Stimulated activated CD4-positive, alpha-beta T cell treated with anti-CD3 and anti-CD28 coated beads, TNF-alpha, amount 100 ng/mL, for 1 hour (primary cell): ENCODE data around the gene LRFN5.
"Not testable (repeated sequence)": the region's sequence is repeated elsewhere in the genome, so short reads cannot be mapped to it uniquely, and the experiment has no call there.

Source experiments
- DNase-seq, 3 donors: peaks; one replicate each; pipeline ENCODE4 v3.0.0-alpha.2; 2020; ENCODE audit warnings: low read depth in 3 of 3, low spot score in 1 of 3

The LRFN5 gene

GRCh38 chr14:41606532-41607303, at the start of gene LRFN5:
Gene LRFN5, plus strand, starts transcription at chr14:41606876.
- no peak for DNase-seq

- no peak for DNase-seq
Measured at GRCh38 chr14:41558490-41558889, 48.2 kb upstream of the LRFN5 start.

- DNase-seq, result not testable (repeated sequence)
Measured at GRCh38 chr14:41566864-41567263, 39.8 kb upstream of the LRFN5 start.

GRCh38 chr14:41568979-41569378, 37.7 kb upstream of the LRFN5 start:
- DNase-seq, result no peak

DNA sequence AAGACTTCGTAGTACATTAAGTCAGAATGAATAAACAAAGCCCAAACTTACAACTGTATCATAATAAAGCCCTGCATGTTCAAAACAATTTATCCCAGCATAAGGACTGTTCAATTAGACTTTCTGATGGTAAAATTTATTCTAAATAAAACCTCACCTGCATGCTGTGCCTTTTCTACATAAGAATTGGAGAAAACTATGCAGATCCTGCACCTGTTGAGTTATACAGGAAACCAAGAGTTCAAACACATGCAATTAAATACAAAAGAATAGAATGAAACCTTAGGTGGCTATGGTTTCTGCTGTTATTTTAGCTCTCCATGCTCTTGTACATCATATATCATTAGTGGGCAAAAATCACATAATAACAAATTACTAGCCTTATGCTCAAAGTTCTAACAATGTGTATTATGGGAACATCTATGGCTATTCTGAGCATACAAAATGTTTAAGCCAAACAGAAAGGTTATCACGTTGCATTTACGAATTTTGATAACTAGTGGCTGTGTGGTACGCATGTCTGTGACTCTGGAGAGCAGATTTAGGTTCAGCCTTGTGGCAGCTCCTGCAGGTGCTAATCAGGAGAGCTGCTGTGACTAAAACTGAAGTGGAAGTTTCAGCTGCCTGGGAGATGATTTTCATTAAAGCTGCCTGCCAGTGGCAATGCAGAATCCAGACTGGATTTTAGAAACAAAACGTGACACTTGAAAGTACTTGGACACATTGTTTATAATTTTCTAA, 36.1 kb upstream of the LRFN5 start:
- no peak for DNase-seq

DNA sequence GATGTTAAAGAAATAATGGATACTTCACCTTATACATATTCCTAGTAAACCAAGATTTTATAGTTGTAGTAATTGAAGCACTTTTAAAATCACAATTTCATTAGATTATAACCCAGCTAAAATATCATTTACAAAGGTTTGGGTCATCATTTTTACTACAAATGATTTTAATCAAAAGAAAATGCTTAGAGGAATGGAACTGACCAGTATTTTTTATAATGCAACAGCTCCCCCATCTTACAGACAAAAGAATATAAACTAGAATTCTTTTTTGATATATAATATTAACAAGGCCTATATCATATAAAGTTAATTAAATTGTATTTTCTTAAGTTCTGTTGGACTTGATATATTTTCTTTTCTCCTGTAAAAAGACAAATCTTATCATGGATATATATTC, 20.4 kb upstream of the LRFN5 start:
- DNase-seq, result no peak

GRCh38 chr14:41597647-41598046, 9.0 kb upstream of the LRFN5 start:
- no peak for DNase-seq

DNA sequence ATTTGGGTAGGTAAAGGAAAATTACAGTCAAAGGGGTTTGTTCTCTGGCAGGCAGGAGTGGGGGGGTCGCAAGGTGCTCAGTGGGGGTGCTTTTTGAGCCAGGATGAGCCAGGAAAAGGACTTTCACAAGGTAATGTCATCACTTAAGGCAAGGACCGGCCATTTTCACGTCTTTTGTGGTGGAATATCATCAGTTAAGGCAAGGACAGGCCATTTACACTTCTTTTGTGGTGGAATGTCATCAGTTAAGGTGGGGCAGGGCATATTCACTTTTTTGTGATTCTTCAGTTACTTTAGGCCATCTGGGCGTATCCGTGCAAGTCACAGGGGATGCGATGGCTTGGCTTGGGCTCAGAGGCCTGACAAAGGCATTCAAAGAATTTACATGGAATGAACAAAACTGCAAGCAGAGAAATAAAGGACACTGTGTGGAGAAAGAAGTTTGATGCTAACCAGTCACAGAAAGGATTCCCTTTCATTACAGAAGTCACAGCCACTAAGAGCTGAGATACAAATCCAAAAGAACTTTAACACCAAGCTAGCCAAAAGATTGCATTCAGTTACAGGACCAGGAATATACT, 6.8 kb upstream of the LRFN5 start:
- DNase-seq, result not testable (repeated sequence)

GRCh38 chr14:41604721-41605531, 1.8 kb upstream of the LRFN5 start:
- DNase-seq, result no peak

DNA sequence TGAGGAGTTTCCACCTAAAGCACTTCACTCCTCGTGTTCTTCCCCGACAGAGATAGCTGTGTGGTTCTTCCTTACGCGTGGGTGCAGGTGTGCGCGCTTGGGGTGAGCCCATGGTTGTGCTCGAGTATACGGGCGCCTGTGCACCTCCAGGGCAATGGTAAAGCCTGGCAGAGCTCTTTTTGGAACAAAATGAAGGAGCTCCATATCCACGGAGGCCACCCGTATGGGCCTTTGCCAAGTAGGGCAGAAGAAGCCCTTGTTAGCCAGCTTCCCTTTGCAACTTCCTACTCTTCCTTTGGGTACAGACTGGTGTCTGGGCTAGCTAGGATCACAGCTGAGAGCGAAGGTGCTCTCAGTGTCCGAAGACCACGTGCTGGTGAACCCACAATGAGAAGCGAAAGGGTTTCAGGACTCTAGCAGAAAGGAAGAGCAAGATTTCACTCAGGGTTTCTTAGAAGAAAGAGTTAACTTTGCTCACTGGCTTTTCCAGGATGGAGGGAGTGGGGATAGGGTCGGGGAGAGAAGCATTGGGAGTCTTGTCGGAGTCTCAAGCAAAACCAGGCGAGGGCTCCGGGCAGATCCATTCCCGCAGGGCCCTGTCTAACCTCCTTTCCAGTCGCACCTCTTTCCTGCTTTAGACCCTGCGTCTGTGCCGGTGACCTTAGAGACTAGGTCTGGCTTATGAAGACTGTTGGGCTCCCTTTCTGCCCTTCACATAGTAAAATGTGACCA, 960 bp upstream of the LRFN5 start:
- no peak for DNase-seq

- DNase-seq, result no peak
Measured at GRCh38 chr14:41606282-41606531, 469 bp upstream of the LRFN5 start.

- no peak for DNase-seq
Measured at GRCh38 chr14:41607304-41607775, 664 bp downstream of the LRFN5 start.

DNA sequence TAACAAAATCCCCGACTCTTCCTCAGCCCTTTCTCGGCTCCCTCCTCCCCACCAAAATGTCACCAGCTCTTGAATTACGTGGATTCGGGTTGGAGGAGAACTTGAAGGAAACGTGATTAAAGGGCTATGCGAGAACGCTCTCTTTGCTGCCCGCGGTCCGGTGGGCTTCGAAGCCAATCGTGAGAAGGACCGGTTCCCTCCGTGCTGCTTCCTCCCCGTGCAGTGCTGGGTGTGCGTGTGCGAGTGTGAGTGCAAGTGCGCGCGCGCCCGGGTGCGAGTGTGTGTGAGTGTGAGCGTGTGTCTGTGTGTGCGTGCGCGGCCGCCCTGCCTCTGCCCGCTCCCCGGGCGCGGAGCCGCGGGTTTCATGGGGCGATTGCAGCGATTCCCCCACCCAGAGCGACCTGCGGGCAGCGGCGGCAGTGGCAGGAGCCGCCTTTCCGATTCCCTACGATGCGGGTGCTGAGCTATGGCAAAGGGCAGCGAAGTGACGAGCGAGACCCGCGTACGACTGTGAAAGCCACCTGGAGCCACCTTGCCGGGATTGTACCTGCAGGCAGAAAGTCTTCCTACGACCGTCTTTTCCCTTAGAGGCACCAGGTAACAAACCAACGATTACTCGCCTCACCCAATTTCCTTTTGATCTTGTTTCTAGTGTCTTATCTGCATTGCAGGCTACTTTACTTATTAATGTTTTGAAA, 1.4 kb downstream of the LRFN5 start:
- no peak for DNase-seq

- DNase-seq, result no peak
Measured at GRCh38 chr14:41608681-41609390, 2.2 kb downstream of the LRFN5 start.

DNA sequence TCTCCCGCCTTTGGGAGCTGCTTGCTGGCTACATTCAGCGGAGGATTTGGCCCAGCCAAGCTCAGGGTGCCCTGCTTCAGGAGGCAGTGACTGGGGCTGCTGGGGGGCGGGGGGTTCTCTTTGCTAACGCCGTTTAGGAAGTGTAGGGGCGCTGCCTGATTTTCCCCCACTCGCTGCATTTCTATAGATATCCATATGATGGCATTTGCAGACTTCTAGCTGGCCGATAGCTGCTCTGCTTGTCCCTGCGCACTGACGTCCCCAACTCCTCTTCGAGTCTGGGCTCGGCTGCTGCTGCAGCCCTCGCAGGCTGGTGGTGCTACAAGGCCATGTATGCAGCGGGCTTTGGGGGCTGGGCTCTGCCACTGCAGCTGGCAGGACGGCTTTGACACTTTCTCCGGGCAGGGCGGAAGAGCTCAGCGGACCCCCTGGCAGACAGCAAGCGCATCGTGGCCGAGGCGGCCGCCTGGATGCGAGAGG, 3.1 kb downstream of the LRFN5 start:
- no peak for DNase-seq

DNA sequence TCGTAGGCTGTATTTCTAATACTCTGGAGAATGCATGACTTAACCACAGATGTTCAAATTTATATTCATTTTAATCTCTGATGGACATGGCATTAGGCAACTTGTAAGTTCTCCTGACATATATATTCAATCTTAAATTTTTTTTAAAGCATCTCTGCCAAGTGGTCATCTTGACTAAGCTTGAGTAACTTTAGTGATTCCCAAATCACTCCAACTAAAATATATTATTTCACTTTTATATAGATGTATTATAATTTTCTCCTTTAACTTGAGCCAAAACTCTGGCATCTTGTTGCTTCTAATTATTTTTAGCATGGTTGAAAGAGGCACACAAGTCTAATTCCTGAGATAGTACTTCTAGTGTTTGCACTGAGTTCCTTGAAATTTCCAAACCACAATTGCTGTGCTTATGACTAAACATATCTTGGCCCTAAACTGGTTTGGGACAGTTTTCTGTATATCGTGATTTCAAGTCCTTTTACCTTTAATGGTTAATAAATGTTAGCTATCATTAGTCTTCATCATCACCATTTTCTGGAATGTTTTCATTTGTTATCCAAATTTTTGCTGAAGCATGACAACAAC, 8.4 kb downstream of the LRFN5 start:
- DNase-seq, result no peak

DNA sequence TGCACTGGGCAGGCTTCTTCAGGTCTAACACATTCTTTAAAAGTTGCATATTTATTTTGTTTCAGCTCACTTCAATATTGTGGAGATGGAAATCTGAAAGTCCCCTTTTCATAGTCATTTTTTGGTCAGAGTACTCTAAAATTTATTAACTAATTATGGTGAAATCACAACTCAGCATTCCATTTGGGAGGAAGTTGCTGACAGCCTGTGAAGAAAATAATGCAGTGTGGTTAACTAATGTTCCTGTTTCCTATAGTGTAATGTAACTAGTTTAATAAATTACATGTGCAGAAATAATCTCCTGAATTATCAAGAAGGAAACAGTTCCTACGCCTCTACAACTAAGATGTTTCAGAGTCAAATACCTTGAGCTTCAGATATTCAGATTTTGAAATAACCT, 17.1 kb downstream of the LRFN5 start:
- DNase-seq, result no peak

- no peak for DNase-seq
Measured at GRCh38 chr14:41629876-41630275, 23.2 kb downstream of the LRFN5 start.

- no peak for DNase-seq
Measured at GRCh38 chr14:41634286-41634685, 27.6 kb downstream of the LRFN5 start.
